Measurements from ENCODE around the gene GALNT10.

DNA sequence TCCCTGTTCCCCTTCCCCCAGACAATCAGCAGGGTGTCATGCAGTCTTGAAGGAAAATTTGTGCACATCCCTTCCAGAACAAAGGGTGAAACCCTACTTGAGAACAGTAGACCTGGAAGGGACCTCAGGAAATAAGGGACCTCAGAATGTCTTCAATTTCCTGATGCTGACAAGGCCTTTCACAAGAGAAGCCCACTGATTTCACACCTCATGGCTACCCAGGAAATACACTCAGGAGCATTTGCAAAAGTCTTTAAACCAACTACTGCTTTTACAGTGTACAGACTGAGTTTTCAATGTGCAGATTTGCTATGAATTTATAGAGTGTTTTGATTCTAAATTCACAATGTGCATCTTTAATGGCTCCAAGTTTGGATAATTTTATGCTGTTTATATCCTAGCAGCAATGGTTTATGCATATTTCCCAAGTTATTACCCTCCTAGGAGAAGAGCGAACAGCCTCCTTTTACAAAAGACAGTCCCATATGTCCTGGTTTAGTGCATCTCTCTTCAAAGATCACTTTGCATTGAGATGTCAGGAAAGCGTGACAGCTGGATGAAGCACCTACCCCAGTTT lies 74.8 kb downstream of the GALNT10 start:
- TF ChIP-seq, protein P1, sequence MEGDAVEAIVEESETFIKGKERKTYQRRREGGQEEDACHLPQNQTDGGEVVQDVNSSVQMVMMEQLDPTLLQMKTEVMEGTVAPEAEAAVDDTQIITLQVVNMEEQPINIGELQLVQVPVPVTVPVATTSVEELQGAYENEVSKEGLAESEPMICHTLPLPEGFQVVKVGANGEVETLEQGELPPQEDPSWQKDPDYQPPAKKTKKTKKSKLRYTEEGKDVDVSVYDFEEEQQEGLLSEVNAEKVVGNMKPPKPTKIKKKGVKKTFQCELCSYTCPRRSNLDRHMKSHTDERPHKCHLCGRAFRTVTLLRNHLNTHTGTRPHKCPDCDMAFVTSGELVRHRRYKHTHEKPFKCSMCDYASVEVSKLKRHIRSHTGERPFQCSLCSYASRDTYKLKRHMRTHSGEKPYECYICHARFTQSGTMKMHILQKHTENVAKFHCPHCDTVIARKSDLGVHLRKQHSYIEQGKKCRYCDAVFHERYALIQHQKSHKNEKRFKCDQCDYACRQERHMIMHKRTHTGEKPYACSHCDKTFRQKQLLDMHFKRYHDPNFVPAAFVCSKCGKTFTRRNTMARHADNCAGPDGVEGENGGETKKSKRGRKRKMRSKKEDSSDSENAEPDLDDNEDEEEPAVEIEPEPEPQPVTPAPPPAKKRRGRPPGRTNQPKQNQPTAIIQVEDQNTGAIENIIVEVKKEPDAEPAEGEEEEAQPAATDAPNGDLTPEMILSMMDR (IDR thresholded peaks at IDR 0.05): no peak
- no peak for TF ChIP-seq POLR2AphosphoS5 (IDR thresholded peaks at IDR 0.05)

All from esophagus muscularis mucosa (tissue), 3 donors.